AG04450 (cell line): Measurements from ENCODE around the gene MEG3. TPM values are rescaled to one million over a fixed set of nuclear protein-coding genes. Genes with fewer than 3 reads are reported as not detected.

Source experiments
- CTCF ChIA-PET: fragments of 300-600, 350-600 bp; formaldehyde crosslinking; extraction: SDS; loops from one replicate; lab custom pipeline; 2022; ENCODE audit warnings: antibody characterized with exemption, inconsistent platforms; lab: Charles Lee
- POLR2A ChIA-PET: fragments of 350-600 bp; formaldehyde crosslinking; extraction: SDS; loops from one replicate; lab custom pipeline; 2021; ENCODE audit warnings: antibody characterized with exemption, inconsistent platforms; lab: Yijun Ruan, JAX
- DNase-seq: peaks from one replicate; pipeline ENCODE4 v3.0.0-alpha.2; 2011; ENCODE audit warnings: low read depth, low spot score
- H3K27ac ChIP-seq: one replicate; pipeline ENCODE4 v1.5.1; 2012; ENCODE audit warnings: low read depth, low read length, control low read depth
- H3K27me3 ChIP-seq: one replicate; pipeline ENCODE4 v1.6.0; 2012; ENCODE audit warnings: low read length; ENCODE audit not compliant: control insufficient read depth, insufficient read depth
- H3K4me3 ChIP-seq: 2 replicates; pipeline ENCODE4 v1.5.1; 2011; ENCODE audit warnings: mild to moderate bottlenecking, low read depth, low read length, control low read depth
- H3K9me3 ChIP-seq: 2 replicates; pipeline ENCODE4 v1.5.1; 2012; ENCODE audit warnings: low read length; ENCODE audit not compliant: control insufficient read depth, insufficient read depth
- polyA plus RNA-seq: library from polyadenylated mRNA; depleted of rRNA; stranded (reverse); fragments of >200 nt; gene quantifications from 2 replicates; pipeline ENCODE4 v1.2.3, GENCODE V29; 2011
- TF ChIP-seq, protein P1 (sequence below): IDR thresholded peaks from 2 replicates; pipeline ENCODE4 v1.5.1; 2011; ENCODE audit warnings: low read depth, low read length, control low read depth, inconsistent platforms

MEG3 gene
- polyA plus RNA-seq, 1 experiment = 310 TPM

DNA sequence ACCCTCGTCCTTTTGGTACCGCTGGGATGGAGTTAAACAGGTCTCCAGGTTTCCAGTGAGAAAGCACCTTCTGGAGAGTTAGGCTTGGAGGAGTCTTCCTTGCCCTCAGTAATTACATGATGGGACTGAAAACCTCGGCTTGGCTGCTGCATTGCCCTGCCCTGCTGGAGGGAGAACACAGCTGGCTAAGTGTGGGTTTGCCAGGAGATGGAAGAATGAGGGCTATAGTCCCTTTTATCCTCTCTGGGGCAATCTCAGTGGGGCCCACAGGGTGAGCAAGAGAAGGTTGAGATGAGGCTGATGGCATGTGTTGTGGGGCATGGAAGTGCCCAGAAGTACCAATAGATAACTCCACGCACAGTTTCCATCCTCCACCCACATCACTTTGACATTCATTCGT is 23.2 kb upstream of the MEG3 start:
- DNase-seq = no peak
- H3K27me3 ChIP-seq = peaks cover 39% of the 10 kb centered on the region
- POLR2A ChIA-PET = no interaction called here
- TF ChIP-seq, protein P1, sequence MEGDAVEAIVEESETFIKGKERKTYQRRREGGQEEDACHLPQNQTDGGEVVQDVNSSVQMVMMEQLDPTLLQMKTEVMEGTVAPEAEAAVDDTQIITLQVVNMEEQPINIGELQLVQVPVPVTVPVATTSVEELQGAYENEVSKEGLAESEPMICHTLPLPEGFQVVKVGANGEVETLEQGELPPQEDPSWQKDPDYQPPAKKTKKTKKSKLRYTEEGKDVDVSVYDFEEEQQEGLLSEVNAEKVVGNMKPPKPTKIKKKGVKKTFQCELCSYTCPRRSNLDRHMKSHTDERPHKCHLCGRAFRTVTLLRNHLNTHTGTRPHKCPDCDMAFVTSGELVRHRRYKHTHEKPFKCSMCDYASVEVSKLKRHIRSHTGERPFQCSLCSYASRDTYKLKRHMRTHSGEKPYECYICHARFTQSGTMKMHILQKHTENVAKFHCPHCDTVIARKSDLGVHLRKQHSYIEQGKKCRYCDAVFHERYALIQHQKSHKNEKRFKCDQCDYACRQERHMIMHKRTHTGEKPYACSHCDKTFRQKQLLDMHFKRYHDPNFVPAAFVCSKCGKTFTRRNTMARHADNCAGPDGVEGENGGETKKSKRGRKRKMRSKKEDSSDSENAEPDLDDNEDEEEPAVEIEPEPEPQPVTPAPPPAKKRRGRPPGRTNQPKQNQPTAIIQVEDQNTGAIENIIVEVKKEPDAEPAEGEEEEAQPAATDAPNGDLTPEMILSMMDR = no peak
- no peak overlapping the region for H3K4me3 ChIP-seq
- peaks cover 12% of the 10 kb centered on the region for H3K9me3 ChIP-seq
- CTCF ChIA-PET = interaction anchor here (0.9 to 1.0 kb wide), 2 partner anchors 140 to 385 kb away, joined by 3 read pairs; no protein-coding TSS in a partner anchor
- no peak overlapping the region for H3K27ac ChIP-seq

DNA sequence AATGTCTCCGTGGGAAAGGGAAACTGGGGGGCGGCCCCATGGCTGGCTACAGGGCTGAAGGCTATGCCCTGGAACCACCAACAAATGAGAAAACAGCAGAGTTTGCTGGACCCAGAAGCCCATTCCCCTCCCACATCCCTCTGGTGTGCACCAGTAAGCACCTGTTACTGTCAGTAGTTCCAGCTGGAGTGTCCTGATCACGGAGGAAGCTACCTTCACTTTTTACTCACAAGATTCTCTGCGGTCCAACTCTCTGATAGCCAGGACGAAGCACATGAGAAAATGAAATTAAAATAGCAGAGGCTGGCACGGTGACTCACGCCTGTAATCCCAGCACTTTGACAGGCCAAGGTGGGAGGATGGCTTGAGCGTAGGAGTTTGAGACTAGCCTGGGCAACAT is 22.7 kb upstream of the MEG3 start:
- no peak for DNase-seq
- CTCF ChIA-PET = interaction anchor here (1.0 kb wide), 1 partner anchor 386 kb away, joined by 3 read pairs; no protein-coding TSS in a partner anchor
- peaks cover 42% of the 10 kb centered on the region for H3K27me3 ChIP-seq
- TF ChIP-seq, protein P1 = no peak
- no peak overlapping the region for H3K4me3 ChIP-seq
- POLR2A ChIA-PET = interaction anchor here (0.7 kb wide), 1 partner anchor 10 kb away, joined by 3 read pairs; no protein-coding TSS in a partner anchor
- H3K27ac ChIP-seq = no peak overlapping the region
- H3K9me3 ChIP-seq = peaks cover 16% of the 10 kb centered on the region

DNA sequence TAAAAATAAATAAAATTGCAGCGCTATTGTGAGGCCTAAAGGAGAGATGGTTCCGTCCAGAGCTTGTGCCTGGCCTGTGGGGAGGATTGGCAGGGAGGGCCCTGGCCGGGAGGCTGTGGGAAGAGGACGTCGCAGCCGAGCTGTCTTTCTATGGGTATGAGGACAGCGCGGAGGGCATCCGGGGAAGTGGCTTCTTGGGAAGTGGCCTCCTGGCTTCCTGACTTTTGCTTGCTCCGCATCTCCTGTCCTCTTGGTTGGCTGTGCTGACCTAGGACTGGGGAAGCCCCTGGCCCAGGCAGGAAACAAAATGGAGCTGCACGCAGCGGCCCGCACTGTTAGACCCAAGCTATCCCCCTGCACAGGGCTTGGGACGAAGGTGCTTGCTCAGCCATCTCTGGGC is 22.2 kb upstream of the MEG3 start:
- ChIA-PET CTCF (no interaction called here), POLR2A (interaction anchor here (0.7 kb wide), 1 partner anchor 10 kb away, joined by 3 read pairs; no protein-coding TSS in a partner anchor)
- no peak overlapping the region for H3K27ac ChIP-seq
- H3K4me3 ChIP-seq = no peak overlapping the region
- peaks cover 21% of the 10 kb centered on the region for H3K9me3 ChIP-seq
- no peak for DNase-seq
- peaks cover 46% of the 10 kb centered on the region for H3K27me3 ChIP-seq
- TF ChIP-seq, protein P1 = no peak

DNA sequence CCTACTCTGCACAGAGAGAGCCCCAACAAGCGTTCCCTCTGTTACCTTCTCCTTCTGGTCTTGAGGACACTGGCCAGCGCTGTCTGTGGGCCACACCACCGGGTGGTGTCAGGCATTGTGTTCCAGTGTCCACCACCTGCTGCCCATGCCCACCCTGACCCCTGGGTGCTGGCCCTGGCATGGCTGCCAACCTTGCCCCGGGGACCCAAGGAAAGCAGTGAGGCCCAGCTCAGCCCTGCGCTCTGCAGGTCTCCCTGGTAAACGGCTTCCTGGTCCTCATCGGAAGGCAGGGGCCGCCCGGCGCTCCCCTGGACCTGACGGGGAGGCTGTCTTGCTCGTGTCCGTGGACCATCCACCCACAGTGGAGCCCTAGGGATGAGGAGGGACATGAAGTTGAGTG is 21.8 kb upstream of the MEG3 start:
- CTCF ChIA-PET = no interaction called here
- Histone ChIP-seq H3K27me3 (peaks cover 50% of the 10 kb centered on the region), H3K27ac (no peak overlapping the region), H3K9me3 (peaks cover 24% of the 10 kb centered on the region), H3K4me3 (no peak overlapping the region)
- POLR2A ChIA-PET = no interaction called here
- TF ChIP-seq, protein P1 = no peak
- DNase-seq = no peak

DNA sequence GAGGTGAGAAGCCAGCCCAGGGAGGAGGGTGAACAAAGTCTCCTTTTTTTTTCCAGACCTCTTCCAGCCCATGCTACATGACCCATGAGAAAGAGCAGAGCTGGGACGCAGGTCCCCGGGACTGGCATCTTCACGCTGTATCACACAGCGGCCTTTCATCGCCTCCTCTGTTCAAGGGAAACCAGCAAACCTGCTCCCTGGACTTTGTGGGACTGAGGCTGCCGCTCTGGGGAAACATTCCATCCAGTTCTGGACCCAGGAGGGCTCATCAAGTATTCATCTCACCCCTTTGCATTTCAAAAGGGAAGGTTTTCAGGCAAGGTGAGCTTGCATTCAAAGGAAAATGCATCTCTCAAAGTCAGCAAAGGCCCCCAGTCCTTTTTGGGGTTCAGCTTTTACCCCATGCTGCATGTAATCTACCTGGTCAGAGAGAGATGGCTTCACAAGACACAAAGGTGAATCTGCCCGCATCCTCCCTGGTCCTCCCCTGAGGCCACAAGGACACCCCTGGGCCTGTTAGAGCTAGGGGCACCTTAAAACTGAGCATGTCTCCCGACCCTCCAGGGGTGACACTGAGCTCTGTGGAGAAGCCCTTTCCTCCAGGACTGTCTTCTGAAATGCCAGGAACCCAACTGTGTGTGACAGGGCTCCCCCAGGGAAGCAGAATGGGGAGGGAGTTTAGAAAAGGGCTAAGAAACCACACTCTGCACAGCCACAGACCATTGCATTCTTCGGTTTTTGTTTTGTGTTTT is 21.2 kb upstream of the MEG3 start:
- Histone ChIP-seq H3K27me3 (peaks cover 54% of the 10 kb centered on the region), H3K9me3 (peaks cover 30% of the 10 kb centered on the region), H3K27ac (no peak overlapping the region), H3K4me3 (no peak overlapping the region)
- TF ChIP-seq, protein P1 = no peak
- ChIA-PET POLR2A (no interaction called here), CTCF (no interaction called here)
- DNase-seq = no peak
